ENCODE data around the gene RNF167. TPM values are rescaled to one million over a fixed set of nuclear protein-coding genes. Genes with fewer than 3 reads are reported as not detected.
"Not testable (repeated sequence)": the region's sequence is repeated elsewhere in the genome, so short reads cannot be mapped to it uniquely, and the experiment has no call there.

RNF167 gene
- total RNA-seq, 1 experiment from 2014 or later, result 59.5 TPM

- no peak for DNase-seq (ENCODE audit: extremely low read depth, low read depth)
Measured at GRCh38 chr17:4901648-4902344, 38.3 kb upstream of the RNF167 start.

- no peak for DNase-seq (ENCODE audit: extremely low read depth, low read depth)
Measured at GRCh38 chr17:4902540-4902939, 37.5 kb upstream of the RNF167 start.

- DNase-seq (ENCODE audit: extremely low read depth, low read depth), result peak; percentile 71
Measured at GRCh38 chr17:4903051-4903818, 36.8 kb upstream of the RNF167 start, which contains the start of gene CHRNE. TSS of gene CHRNE (minus strand) at chr17:4903098. CDS start at chr17:4903063, 35 bp downstream.

GRCh38 chr17:4906642-4907041 is 33.4 kb upstream of the RNF167 start:
- DNase-seq (ENCODE audit: extremely low read depth, low read depth), result not testable (repeated sequence)

GRCh38 chr17:4908301-4908700 is 31.8 kb upstream of the RNF167 start:
- DNase-seq (ENCODE audit: extremely low read depth, low read depth), result no peak

- DNase-seq (ENCODE audit: extremely low read depth, low read depth), result peak; percentile 85
Measured at GRCh38 chr17:4908711-4909496, 31.2 kb upstream of the RNF167 start.

GRCh38 chr17:4913994-4914393 is 26.1 kb upstream of the RNF167 start:
- no peak for DNase-seq (ENCODE audit: extremely low read depth, low read depth)

GRCh38 chr17:4914551-4914950 is 25.5 kb upstream of the RNF167 start:
- DNase-seq (ENCODE audit: extremely low read depth, low read depth), result not testable (repeated sequence)

- DNase-seq (ENCODE audit: extremely low read depth, low read depth), result no peak
Measured at GRCh38 chr17:4919511-4920047, 20.5 kb upstream of the RNF167 start.

- DNase-seq (ENCODE audit: extremely low read depth, low read depth), result no peak
Measured at GRCh38 chr17:4920351-4921048, 19.6 kb upstream of the RNF167 start.

- DNase-seq (ENCODE audit: extremely low read depth, low read depth), result no peak
Measured at GRCh38 chr17:4921320-4921719, 18.7 kb upstream of the RNF167 start.

- not testable (repeated sequence) for DNase-seq (ENCODE audit: extremely low read depth, low read depth)
Measured at GRCh38 chr17:4926577-4927335, 13.3 kb upstream of the RNF167 start.

GRCh38 chr17:4928881-4929280 is 11.2 kb upstream of the RNF167 start:
- no peak for DNase-seq (ENCODE audit: extremely low read depth, low read depth)

GRCh38 chr17:4931963-4932362 is 8.1 kb upstream of the RNF167 start, which contains the start of gene GP1BA:
TSS of gene GP1BA (plus strand) at chr17:4932277. CDS start at chr17:4932605, 328 bp downstream.
- no peak for DNase-seq (ENCODE audit: extremely low read depth, low read depth)

- DNase-seq (ENCODE audit: extremely low read depth, low read depth), result no peak
Measured at GRCh38 chr17:4932756-4933155, 7.3 kb upstream of the RNF167 start.

- DNase-seq (ENCODE audit: extremely low read depth, low read depth), result no peak
Measured at GRCh38 chr17:4933646-4934045, 6.4 kb upstream of the RNF167 start.

GRCh38 chr17:4934173-4934979 is 5.7 kb upstream of the RNF167 start:
- DNase-seq (ENCODE audit: extremely low read depth, low read depth), result no peak

GRCh38 chr17:4935650-4936049 is 4.4 kb upstream of the RNF167 start:
- no peak for DNase-seq (ENCODE audit: extremely low read depth, low read depth)

- no peak for DNase-seq (ENCODE audit: extremely low read depth, low read depth)
Measured at GRCh38 chr17:4936436-4936835, 3.6 kb upstream of the RNF167 start.
